ENCODE measurements around the gene TBATA.

The TBATA gene

DNA sequence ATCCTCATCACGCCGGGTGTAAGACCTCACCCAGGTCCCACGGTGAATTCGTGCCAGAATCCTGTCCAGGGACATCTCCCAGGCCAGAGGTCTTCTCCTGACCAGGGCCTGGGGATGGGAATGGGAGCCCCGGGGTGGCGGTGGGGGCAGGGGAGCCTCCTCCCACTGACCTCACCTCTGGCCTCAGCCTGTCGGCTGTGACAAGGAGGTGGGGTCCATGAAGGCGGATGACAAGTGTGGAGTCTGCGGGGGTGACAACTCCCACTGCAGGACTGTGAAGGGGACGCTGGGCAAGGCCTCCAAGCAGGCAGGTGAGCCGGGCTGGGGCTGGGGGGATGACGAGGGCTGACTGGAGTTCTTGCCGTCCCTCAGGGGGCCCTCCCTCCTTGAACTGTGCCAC lies 41.3 kb downstream of the TBATA start:
- no peaks in the 10 kb centered on the region for H3K9me2 ChIP-seq (ENCODE audit: low read depth, low read length)
- H3K36me3 ChIP-seq (ENCODE audit: insufficient read depth, low read length), result no peaks in the 10 kb centered on the region; the same call in 1 of the 2 replicates
- H3K79me2 ChIP-seq (ENCODE audit: insufficient read depth, low read length), result no peaks in the 10 kb centered on the region
- TF ChIP-seq CTCF (IDR thresholded peaks at IDR 0.05; ENCODE audit: low read length) (no peak), EZH2 (IDR thresholded peaks at IDR 0.05; ENCODE audit: borderline replicate concordance, low read length) (no peak)
- no peaks in the 10 kb centered on the region for H4K20me1 ChIP-seq (ENCODE audit: insufficient read depth, low read length)
- no peaks in the 10 kb centered on the region for H3K4me1 ChIP-seq (ENCODE audit: insufficient read depth, low read length, severe bottlenecking)
- no peak overlapping the region for H3K4me3 ChIP-seq (ENCODE audit: low read depth, low read length, poor library complexity, severe bottlenecking)
- H2AFZ ChIP-seq (ENCODE audit: low read length), result no peak overlapping the region
- H3K27ac ChIP-seq (ENCODE audit: low read depth, low read length, poor library complexity, severe bottlenecking), result no peak overlapping the region
- H3K4me2 ChIP-seq (ENCODE audit: low read length), result no peak overlapping the region
- H3K9me3 ChIP-seq (ENCODE audit: low read length), result no peaks in the 10 kb centered on the region
- no peaks in the 10 kb centered on the region for H3F3A ChIP-seq (ENCODE audit: insufficient read depth, low read length)
- H3K9ac ChIP-seq (ENCODE audit: low read length), result no peak overlapping the region
- peaks cover 8% of the 10 kb centered on the region; the same call in 1 of the 2 replicates for H3K27me3 ChIP-seq (ENCODE audit: insufficient read depth, low read length)

DNA sequence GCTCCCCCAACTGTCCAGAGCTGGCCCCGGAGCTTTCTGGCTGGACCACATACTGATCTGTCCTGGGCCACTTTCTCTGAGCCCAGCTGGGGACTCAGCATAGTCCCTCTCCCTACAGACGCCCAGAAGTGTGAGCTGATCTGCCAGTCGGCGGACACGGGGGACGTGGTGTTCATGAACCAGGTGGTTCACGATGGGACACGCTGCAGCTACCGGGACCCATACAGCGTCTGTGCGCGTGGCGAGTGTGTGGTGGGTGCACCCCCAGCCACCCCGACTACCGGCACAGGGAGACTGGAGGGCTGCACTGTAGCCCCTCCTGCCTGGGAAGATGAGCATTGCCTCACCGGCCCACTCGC lies 41.8 kb downstream of the TBATA start:
- H3K9ac ChIP-seq (ENCODE audit: low read length), result no peak overlapping the region

DNA sequence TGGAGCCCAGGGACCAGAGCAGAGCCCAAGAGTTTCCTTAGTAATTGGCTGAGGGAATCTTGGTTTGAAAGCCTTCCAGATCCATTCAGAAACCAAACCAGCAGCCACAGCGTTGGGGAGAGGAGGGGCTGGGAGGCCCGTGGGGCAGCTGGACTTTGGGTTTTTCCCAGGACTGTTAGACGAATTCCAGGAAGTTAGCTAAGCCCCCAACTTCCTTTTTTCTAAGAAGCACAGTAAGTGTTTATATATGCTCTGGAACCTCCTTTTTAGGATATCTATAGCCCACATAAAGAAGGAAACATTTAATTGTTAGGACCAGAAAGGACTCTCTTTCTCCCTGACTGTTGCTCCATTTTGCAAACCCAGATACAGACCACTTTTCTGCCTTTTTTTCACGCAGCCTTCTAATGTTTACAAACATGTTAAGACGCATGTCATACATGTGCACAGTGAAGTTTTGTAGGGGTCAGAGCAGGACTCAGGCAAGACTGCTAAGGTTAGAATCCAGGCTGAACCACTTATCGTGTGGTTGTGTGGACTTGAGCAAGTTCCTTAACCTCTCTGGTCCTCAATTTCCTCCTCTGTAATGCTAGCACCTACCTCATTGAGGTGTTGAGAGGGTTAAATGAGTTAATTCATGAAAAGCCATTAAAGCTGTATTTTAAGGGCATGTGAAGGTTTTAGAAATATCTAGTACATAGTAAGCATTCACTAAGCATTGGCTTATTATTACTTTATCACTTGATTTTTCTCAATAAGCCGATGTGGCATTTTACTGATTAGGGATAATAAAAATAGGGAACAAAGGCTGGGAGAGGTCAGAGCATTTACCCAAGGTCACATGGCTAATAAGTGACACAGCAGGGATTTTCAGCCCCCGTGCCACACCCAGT lies 42.4 kb downstream of the TBATA start:
- H3K9me2 ChIP-seq (ENCODE audit: low read depth, low read length), result no peaks in the 10 kb centered on the region
- H3K79me2 ChIP-seq (ENCODE audit: insufficient read depth, low read length), result no peaks in the 10 kb centered on the region
- H3K36me3 ChIP-seq (ENCODE audit: insufficient read depth, low read length), result no peaks in the 10 kb centered on the region; the same call in 1 of the 2 replicates
- no peak overlapping the region for H3K4me3 ChIP-seq (ENCODE audit: low read depth, low read length, poor library complexity, severe bottlenecking)
- peaks cover 8% of the 10 kb centered on the region; the same call in 1 of the 2 replicates for H3K27me3 ChIP-seq (ENCODE audit: insufficient read depth, low read length)
- TF ChIP-seq CTCF (IDR thresholded peaks at IDR 0.05; ENCODE audit: low read length) (no peak), EZH2 (IDR thresholded peaks at IDR 0.05; ENCODE audit: borderline replicate concordance, low read length) (no peak)
- no peaks in the 10 kb centered on the region for H3F3A ChIP-seq (ENCODE audit: insufficient read depth, low read length)
- H3K4me1 ChIP-seq (ENCODE audit: insufficient read depth, low read length, severe bottlenecking), result no peaks in the 10 kb centered on the region
- no peak overlapping the region for H3K27ac ChIP-seq (ENCODE audit: low read depth, low read length, poor library complexity, severe bottlenecking)
- no peak overlapping the region for H3K9ac ChIP-seq (ENCODE audit: low read length)
- H2AFZ ChIP-seq (ENCODE audit: low read length), result no peak overlapping the region
- no peaks in the 10 kb centered on the region for H4K20me1 ChIP-seq (ENCODE audit: insufficient read depth, low read length)
- H3K9me3 ChIP-seq (ENCODE audit: low read length), result no peaks in the 10 kb centered on the region
- no peak overlapping the region for H3K4me2 ChIP-seq (ENCODE audit: low read length)

More for the DNA sequence above, 41.8 kb downstream of the TBATA start:
- Histone ChIP-seq H3K4me2 (ENCODE audit: low read length) (no peak overlapping the region), H3K4me3 (ENCODE audit: low read depth, low read length, poor library complexity, severe bottlenecking) (no peak overlapping the region), H4K20me1 (ENCODE audit: insufficient read depth, low read length) (no peaks in the 10 kb centered on the region), H3K79me2 (ENCODE audit: insufficient read depth, low read length) (no peaks in the 10 kb centered on the region), H3K9me3 (ENCODE audit: low read length) (no peaks in the 10 kb centered on the region), H3K27ac (ENCODE audit: low read depth, low read length, poor library complexity, severe bottlenecking) (no peak overlapping the region), H2AFZ (ENCODE audit: low read length) (no peak overlapping the region), H3F3A (ENCODE audit: insufficient read depth, low read length) (no peaks in the 10 kb centered on the region), H3K4me1 (ENCODE audit: insufficient read depth, low read length, severe bottlenecking) (no peaks in the 10 kb centered on the region), H3K27me3 (ENCODE audit: insufficient read depth, low read length) (peaks cover 8% of the 10 kb centered on the region; the same call in 1 of the 2 replicates), H3K9me2 (ENCODE audit: low read depth, low read length) (no peaks in the 10 kb centered on the region), H3K36me3 (ENCODE audit: insufficient read depth, low read length) (no peaks in the 10 kb centered on the region; the same call in 1 of the 2 replicates)
- TF ChIP-seq CTCF (IDR thresholded peaks at IDR 0.05; ENCODE audit: low read length) (no peak), EZH2 (IDR thresholded peaks at IDR 0.05; ENCODE audit: borderline replicate concordance, low read length) (no peak)

Data from OCI-LY1 (cell line).